Subcutaneous adipose tissue (tissue), 4 donors: ENCODE results near the gene TERC. TPM values are rescaled to one million over a fixed set of nuclear protein-coding genes. Genes with fewer than 3 reads are reported as not detected.

ENCODE experiments used
- small RNA-seq: library from RNA; depleted of rRNA; stranded (forward); fragments of <200 nt; gene quantifications from one replicate; pipeline ENCODE3, GENCODE V24; 2016
- total RNA-seq, 4 donors: library from RNA; depleted of rRNA; stranded (reverse); fragments of >200 nt; gene quantifications; one replicate each; pipeline ENCODE4 v1.1.0, GENCODE V29; 2016
- TF ChIP-seq, protein P1 (sequence below): fragments of 450-650 bp; IDR thresholded peaks from one replicate; pipeline ENCODE4 v1.5.1; 2016; ENCODE audit warnings: low read depth, mild to moderate bottlenecking, control low read depth, antibody characterized with exemption, moderate library complexity

The TERC gene
- total RNA-seq, 4 donors from 2014 or later, result 21.2 to 271 (median 165) TPM

DNA sequence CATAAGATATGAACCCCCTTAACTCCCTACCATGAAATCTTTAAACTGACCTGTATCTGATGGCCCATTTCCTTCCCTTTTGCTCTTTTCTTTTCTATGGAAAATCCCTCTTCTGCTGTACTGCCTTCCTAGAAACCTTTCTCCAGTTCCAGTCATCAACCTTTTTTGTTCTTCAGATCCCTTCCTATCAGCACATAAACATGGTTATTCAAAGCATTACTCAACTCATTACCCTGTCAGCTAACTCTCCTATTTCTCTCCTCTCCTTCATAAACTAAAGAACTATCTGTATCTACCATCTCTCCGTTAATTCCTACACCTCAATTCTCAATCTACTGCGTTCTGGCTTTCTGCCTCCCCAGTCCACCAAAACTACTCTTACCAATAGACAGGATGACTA lies 13.0 kb downstream of the TERC start:
- TF ChIP-seq, protein P1, sequence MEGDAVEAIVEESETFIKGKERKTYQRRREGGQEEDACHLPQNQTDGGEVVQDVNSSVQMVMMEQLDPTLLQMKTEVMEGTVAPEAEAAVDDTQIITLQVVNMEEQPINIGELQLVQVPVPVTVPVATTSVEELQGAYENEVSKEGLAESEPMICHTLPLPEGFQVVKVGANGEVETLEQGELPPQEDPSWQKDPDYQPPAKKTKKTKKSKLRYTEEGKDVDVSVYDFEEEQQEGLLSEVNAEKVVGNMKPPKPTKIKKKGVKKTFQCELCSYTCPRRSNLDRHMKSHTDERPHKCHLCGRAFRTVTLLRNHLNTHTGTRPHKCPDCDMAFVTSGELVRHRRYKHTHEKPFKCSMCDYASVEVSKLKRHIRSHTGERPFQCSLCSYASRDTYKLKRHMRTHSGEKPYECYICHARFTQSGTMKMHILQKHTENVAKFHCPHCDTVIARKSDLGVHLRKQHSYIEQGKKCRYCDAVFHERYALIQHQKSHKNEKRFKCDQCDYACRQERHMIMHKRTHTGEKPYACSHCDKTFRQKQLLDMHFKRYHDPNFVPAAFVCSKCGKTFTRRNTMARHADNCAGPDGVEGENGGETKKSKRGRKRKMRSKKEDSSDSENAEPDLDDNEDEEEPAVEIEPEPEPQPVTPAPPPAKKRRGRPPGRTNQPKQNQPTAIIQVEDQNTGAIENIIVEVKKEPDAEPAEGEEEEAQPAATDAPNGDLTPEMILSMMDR, result no peak

DNA sequence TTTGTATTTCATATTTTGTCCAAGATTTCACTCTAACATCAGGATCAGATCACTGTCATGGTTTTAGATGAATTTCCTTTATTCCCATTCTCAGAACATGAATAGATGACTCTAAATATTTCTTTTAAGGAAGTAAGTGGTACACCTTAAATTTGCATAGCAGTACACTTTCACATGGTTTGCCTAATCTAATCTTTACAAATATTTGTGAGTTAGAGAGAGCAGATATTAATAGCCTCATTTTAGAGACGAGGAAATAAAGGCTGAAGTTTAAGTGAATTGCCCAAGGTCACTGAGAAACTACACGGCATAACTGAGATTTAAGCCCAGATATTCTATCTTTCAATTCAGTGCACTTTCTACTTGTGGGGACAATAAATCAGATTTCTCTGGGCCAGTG lies 14.2 kb downstream of the TERC start:
- TF ChIP-seq, protein P1, result no peak

DNA sequence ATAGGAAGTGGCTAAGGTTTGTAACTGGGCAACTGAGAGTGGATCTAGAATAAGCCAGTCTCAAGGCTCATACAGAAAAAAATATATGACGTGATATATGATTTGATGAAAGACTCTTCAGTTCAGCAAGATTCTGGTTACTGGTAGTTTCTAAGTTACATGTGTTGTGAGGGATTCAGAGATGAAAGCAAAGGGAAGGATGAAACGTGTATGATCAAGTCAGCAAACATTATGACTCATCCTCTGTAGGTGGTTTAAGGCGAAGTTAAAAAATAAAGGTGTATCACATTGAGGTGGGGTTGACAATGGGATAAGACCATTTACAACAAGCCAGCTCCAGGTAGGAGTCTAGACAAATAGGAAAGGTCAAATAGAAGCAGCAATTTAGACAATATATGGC lies 16.2 kb downstream of the TERC start:
- TF ChIP-seq, protein P1, result no peak

DNA sequence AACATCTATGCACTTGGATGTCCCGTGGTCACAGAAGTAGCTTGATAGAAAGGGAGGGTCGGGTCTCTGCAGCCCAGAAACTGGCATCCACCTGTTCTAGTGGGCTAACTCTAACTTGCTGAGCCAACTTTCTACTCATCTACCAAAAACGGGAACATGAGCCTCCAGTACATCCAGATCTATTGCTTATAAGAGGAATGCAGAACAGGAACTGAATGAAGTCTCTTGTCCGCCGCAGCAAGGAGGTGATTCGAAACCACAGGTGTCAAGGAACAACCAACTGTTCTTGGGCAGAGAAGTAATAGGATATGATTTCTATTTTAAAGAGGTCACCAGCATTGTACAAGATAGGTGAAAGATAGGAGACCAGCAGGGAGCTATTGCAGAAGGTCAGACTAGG lies 17.9 kb downstream of the TERC start:
- TF ChIP-seq, protein P1, result no peak

DNA sequence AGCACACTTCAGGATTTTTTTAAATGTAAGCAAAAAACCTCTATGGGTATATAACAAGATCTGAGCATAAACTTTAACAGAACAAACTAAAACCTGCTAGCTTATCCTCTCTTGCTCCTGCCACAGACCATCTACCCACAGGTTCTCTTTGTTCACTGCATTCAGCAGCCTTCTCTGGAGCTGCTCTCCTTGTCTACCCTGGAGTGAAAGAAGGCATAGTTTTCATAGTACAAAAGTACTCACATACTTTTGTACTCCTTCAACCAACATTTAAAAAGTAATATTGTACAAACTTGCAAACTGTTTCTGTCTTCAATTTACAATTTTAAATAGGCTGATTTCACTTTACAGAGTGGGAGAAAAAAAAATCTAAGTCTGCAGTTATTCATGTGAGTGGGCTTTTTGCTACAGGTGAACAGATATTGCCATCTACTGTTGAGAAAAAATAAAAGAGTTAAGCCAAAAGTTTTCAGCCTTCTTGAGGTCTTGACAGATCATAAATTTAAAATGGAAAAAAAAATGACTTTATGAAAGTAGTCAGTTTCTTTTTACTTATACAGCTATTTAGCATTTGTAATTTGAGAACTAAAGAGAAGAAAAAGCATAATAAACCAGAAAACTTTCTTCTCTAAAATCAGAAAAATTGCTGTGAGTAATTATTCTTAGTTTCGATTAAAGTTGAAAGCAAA lies 20.4 kb downstream of the TERC start:
- TF ChIP-seq, protein P1, result no peak

DNA sequence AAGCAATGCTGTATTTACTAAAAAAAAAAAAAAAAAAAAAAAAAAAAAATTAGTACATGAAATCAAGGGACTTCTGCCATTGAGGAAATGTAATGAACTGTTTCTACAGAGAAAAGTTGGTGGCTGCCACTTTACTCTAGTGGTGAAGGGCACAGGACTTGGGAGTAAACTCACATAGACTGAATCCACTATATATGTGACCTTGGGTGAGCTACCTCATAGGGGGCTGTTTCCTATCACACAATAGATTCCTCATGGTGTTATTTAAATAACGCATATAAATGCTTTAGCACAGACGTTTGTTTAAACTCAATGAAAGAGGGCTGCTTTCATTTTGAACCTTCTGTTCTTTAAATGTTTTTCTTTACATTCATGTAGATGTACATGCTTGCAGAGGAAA lies 25.8 kb downstream of the TERC start:
- TF ChIP-seq, protein P1, result no peak

DNA sequence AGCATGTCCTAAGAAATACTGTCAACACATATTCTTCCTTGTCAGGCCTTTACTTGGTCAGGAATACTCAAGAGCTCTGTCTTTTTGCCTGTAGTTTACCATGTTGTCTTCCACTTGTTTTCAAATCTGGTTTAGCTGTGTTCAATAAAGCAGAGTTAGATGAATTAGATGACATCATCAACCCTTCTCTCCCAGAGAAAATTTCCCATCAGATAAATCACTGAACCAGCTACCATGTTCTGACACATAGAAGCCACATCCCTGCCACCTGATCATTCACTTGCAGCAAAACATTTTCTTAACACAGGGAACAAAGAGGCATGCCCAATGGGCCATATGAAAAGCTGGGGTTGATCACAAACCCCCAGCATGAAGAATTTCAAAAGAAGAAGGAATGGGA lies 42.1 kb downstream of the TERC start:
- TF ChIP-seq, protein P1, result no peak

Small RNAs within 50 kb of the gene (small RNA-seq; reads per million reads assigned to genes)
- gene RNU6-637P, result not detected

Other genes starting within 250 kb of the TERC start
- gene MECOM, start 101.3 kb downstream of the TERC start, total RNA-seq, result 10 to 100 TPM in 3 of 4 donors, 1 to 10 TPM in 1; 6.8 to 49.9 (median 31.0) TPM
- 1 to 10 TPM; 3.8 to 7.2 (median 4.9) TPM for gene ACTRT3, start 4.5 kb upstream of the TERC start, total RNA-seq
- gene MYNN, start 8.3 kb upstream of the TERC start, total RNA-seq, result 10 to 100 TPM; 14.1 to 24.3 (median 17.1) TPM
- under 1 TPM in 2 of 4 donors, not detected in 2; 0.22 to 0.38 TPM for gene LRRIQ4, start 47.8 kb upstream of the TERC start, total RNA-seq
- gene LRRC34, start 47.8 kb upstream of the TERC start, total RNA-seq, result 10 to 100 TPM in 1 of 4 donors, 1 to 10 TPM in 3; 4.2 to 13.2 (median 7.7) TPM
- under 1 TPM in 1 of 4 donors, not detected in 3; 0.44 TPM for gene LRRC31, start 104.9 kb upstream of the TERC start, total RNA-seq
- gene SAMD7, start 146.5 kb upstream of the TERC start, total RNA-seq, result not detected
- gene SEC62, start 201.7 kb upstream of the TERC start, total RNA-seq, result 100 to 1,000 TPM in 1 of 4 donors, 10 to 100 TPM in 3; 57.8 to 104 (median 86.1) TPM